ENCODE results near the gene REV3L. TPM values are rescaled to one million over a fixed set of nuclear protein-coding genes. Genes with fewer than 3 reads are reported as not detected.
A peak's percentile ranks its signal among the peaks of the same experiment; 100 is the strongest.

Gene REV3L
- total RNA-seq, 1 donor from 2014 or later = 37.5 TPM

GRCh38 chr6:111524735-111525134, 41.7 kb upstream of the REV3L start:
- Histone ChIP-seq H3K4me3 (no peak overlapping the region), H3K4me1 (peaks cover 6% of the 10 kb centered on the region), H3K27ac (no peak overlapping the region), H3K27me3 (no peaks in the 10 kb centered on the region), H3K9me3 (no peaks in the 10 kb centered on the region), H3K36me3 (no peaks in the 10 kb centered on the region)
- ATAC-seq = no peak
- DNase-seq = no peak
- no peak for TF ChIP-seq CTCF (IDR thresholded peaks at IDR 0.05)
- intact Hi-C loops (cut with DNase I) = no loop called here

- no peak for TF ChIP-seq CTCF (IDR thresholded peaks at IDR 0.05)
- Histone ChIP-seq H3K9me3 (no peaks in the 10 kb centered on the region), H3K4me3 (no peak overlapping the region), H3K36me3 (no peaks in the 10 kb centered on the region), H3K27me3 (no peaks in the 10 kb centered on the region), H3K27ac (no peak overlapping the region), H3K4me1 (peaks cover 6% of the 10 kb centered on the region)
- DNase-seq (no peak), ATAC-seq (no peak)
- intact Hi-C loops (cut with DNase I) = no loop called here
Observed at GRCh38 chr6:111524252-111524651, 41.2 kb upstream of the REV3L start.

- H3K27me3 ChIP-seq = no peaks in the 10 kb centered on the region
- TF ChIP-seq CTCF (IDR thresholded peaks at IDR 0.05) = no peak
- H3K9me3 ChIP-seq = no peaks in the 10 kb centered on the region
- no peaks in the 10 kb centered on the region for H3K36me3 ChIP-seq
- peaks cover 6% of the 10 kb centered on the region for H3K4me1 ChIP-seq
- intact Hi-C loops (cut with DNase I) = no loop called here
- no peak for ATAC-seq
- no peak for DNase-seq
- no peak overlapping the region for H3K4me3 ChIP-seq
- H3K27ac ChIP-seq = no peak overlapping the region
Observed at GRCh38 chr6:111523484-111524167, 40.6 kb upstream of the REV3L start.

GRCh38 chr6:111522393-111523020, 39.5 kb upstream of the REV3L start:
- peaks cover 6% of the 10 kb centered on the region for H3K4me1 ChIP-seq
- intact Hi-C loops (cut with DNase I) = no loop called here
- H3K36me3 ChIP-seq = no peaks in the 10 kb centered on the region
- H3K27ac ChIP-seq = no peak overlapping the region
- no peaks in the 10 kb centered on the region for H3K9me3 ChIP-seq
- no peak overlapping the region for H3K4me3 ChIP-seq
- DNase-seq (no peak), ATAC-seq (peak; percentile 72)
- TF ChIP-seq CTCF (IDR thresholded peaks at IDR 0.05) = no peak
- H3K27me3 ChIP-seq = no peaks in the 10 kb centered on the region

GRCh38 chr6:111521497-111522270, 38.7 kb upstream of the REV3L start:
- DNase-seq (no peak), ATAC-seq (no peak)
- no peaks in the 10 kb centered on the region for H3K36me3 ChIP-seq
- no peak for TF ChIP-seq CTCF (IDR thresholded peaks at IDR 0.05)
- no peaks in the 10 kb centered on the region for H3K9me3 ChIP-seq
- H3K27ac ChIP-seq = no peak overlapping the region
- peaks cover 6% of the 10 kb centered on the region for H3K4me1 ChIP-seq
- intact Hi-C loops (cut with DNase I) = no loop called here
- H3K27me3 ChIP-seq = no peaks in the 10 kb centered on the region
- no peak overlapping the region for H3K4me3 ChIP-seq

Measured in upper lobe of right lung (tissue), 1 donor.